ENCODE results near the gene DDC.
"Not testable (repeated sequence)": the region's sequence is repeated elsewhere in the genome, so short reads cannot be mapped to it uniquely, and the experiment has no call there.

DDC gene

DNA sequence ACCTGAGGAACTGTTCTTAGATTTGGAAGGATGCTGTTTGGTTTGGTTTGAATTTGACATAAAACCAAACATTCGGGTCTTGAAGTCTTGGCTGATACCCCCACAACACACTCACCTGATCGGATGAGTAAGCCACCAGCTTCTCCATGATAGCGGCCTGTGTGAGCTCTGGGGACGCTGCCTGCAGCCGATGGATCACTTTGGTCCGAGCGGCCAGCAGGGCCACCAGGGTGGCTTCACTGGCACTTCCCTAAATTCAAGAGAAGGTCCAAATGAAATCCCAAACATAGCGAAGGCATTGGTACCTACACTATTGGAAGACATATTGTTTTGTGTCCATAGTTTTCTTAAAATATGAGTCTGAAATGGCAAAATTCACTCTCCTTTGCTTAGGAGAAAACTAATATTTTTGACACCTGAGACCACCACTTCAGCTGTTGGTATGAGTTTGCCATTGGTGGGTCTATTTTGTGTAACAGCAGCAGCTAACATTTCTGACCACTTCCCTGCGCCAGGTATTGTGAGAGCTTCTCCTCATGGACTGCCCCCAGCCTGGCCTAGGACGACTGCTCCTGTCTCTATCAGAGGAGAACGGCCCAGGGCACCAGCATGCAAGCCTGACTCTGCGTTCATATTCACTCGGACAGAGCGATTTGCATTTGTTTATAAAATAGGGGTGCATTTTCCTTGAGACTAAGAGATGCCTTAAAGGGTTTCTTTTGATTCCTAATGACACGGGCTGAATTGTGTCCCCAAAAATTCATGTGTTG lies 35.9 kb downstream of the DDC start:
- no peak for DNase-seq (ENCODE audit: low read depth in 1 of 2, low spot score in 1 of 2)

DNA sequence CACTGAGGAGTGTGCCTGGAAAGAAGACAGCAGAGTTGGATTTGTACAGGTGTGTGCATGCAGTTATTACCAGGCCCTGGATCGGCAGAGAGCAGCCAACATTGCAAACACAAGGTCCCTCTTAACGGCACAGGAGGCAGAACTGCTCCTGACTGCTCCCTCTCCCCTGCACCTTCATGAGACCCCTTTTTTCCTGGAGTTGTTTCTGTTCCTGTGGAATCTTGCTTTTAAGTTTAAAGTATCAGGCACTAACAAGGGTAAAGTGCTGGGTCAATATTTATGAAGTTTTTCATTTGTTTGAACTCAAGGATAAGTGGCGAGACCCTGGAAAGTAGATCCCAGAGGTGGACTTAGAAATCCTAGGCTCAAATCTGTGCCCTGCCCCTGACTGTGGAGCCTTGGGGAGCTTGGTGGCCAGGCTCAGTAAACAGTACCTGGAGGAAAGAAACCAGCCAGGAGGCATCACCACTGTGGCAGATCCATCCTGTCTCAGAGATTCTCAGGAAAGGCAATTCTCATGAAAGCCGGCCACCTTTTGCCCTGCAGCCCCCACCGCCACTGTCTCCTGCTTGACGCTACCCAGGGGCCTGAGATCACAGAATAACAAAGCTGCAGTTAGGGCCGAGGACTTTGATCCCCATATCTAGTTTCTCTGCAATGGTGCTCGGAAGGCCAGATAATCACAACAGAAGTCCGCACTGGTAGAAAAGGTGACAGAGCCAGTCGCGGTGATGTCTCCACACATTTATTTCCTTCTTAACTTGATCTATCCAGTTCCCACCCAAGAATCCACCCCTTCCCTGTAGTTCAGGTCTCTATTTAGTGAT lies 36.7 kb downstream of the DDC start:
- no peak for DNase-seq (ENCODE audit: low read depth in 1 of 2, low spot score in 1 of 2)

DNA sequence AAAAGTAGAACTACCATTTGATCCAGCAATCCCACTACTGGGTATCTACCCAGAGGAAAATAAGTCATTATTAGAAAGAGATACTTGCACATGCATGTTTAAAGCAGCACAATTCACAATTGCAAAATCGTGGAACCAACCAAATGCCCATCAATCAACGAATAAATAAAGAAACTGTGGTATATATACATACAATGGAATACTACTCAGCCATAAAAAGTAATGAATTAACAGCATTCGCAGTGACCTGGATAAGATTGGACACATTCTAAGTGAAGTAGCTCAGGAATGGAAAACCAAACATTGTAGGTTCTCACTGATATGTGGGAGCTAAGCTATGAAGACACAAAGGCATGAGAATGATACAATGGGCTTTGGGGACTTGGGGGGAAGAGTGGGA lies 45.9 kb downstream of the DDC start:
- DNase-seq (ENCODE audit: low read depth in 1 of 2, low spot score in 1 of 2) = not testable (repeated sequence)

DNA sequence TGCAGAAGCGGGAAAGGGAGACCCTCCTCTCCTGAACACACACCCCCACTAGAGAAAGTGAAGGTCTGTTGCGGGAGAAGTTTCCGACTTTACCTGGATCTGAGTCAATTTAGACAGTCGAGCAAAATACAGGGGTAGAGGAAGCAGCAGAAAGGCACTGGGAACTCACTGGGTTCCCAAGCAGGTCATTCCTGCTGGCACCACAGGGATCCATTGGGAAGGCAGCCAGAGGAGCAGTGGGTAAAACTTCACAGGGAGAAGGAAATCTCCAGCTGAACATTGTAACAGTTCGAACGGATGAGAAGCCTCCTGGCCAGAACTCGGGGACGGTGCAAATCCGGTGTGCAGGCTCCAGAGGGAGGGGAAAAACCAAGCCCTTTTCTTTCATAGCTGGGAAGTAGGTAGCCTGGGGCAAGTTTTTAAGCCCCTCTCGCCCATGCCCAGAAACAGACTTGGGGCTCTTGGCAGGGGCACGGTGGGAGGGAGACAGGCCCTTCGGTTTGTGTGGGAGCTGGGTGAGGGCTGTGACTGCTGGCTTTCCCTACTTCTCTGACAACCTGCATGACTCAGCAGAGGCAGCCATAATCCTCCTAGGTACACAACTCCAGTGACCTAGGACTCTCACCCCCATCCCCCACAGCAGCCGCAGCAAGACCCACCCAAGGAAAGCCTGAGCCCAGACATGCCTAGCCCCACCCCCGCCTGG lies 51.9 kb downstream of the DDC start:
- no peak for DNase-seq (ENCODE audit: low read depth in 1 of 2, low spot score in 1 of 2)

DNA sequence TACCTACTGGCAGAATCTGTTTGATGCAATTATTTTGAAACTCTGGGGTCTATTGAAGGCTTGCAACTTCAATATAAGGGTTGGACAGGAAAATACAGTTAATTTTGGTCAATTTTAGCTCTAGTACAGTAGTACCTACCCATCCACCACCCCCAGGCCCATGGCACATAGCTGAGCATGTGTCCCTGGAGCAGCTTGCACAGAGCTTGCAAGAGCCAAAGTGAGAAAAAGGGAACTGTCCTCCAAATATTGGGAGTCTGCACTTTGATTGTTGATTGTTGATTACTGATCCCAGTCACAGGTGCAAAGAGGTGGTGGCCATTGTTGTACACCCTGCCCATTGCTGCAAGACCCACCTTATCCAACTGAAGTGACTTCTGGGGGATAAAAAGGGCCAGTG lies 52.8 kb downstream of the DDC start:
- no peak for DNase-seq (ENCODE audit: low read depth in 1 of 2, low spot score in 1 of 2)

DNA sequence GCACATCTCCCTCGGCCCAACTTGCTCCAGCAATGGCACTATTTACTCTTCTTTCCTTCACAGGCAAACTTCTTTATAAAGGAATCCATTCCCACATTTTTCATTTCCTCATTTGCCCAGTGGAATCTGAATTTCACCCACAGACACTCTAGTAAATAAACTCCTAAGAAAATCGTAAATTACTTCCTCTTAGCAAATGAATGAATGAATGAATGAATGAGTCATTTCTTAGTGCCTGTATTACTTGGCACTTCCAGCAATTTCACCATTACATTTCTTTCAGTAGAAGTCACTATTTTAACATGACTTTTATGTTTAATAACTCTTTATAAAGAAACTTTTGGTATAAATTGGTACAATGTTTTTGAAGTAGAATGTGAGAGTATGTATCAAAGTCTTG lies 55.7 kb downstream of the DDC start:
- no peak for DNase-seq (ENCODE audit: low read depth in 1 of 2, low spot score in 1 of 2)

DNA sequence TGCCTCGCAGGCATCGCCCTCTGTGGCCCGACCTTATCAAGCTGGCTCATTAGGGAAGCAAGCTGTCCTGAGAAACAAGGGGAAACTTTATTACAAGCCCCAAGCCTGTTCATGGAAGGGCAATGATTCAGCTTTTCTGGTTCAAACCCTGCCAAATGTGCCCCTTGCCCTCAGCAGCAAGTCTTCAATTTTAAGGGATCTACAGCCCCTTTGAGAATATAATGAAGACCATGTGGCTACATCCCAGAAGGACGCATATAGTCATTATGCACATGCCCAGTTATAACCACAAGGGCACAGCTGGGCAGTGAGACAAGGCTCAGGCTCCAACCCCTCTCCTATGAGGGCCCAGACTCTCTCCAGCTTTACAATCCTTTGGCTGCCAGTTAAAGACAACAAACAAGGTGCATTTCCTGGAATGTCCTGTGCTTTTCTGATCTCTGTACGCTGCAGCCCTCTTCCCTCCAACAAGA lies 56.7 kb downstream of the DDC start:
- no peak for DNase-seq (ENCODE audit: low read depth in 1 of 2, low spot score in 1 of 2)

DNA sequence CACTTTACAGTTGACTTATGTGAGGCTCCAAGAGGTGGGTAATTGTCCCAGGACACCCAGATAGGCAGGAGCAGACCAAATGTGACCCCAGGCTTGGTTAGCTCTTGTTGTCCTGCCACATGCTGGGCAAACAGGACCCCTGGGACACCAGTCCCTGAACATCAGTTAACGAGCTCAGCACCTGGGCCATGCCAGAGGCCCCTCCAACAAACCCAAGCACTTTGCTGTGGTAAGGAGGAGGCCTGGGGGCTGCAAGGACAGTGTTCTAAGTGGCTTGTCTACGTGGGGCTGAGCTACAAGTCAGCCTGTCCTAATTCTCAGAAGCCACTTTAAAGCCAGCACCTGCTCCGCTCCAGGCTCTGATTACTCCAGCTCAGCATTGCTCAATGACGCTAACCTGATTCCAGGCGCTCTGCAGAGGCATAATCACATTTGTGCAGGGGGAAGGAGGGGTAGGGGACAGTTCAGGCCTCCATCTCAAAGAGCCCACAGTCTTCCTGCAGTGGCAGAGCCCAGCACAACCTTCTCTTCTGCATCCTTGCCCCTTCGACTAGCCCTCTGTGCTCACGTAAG lies 57.2 kb downstream of the DDC start:
- no peak for DNase-seq (ENCODE audit: low read depth in 1 of 2, low spot score in 1 of 2)

DNA sequence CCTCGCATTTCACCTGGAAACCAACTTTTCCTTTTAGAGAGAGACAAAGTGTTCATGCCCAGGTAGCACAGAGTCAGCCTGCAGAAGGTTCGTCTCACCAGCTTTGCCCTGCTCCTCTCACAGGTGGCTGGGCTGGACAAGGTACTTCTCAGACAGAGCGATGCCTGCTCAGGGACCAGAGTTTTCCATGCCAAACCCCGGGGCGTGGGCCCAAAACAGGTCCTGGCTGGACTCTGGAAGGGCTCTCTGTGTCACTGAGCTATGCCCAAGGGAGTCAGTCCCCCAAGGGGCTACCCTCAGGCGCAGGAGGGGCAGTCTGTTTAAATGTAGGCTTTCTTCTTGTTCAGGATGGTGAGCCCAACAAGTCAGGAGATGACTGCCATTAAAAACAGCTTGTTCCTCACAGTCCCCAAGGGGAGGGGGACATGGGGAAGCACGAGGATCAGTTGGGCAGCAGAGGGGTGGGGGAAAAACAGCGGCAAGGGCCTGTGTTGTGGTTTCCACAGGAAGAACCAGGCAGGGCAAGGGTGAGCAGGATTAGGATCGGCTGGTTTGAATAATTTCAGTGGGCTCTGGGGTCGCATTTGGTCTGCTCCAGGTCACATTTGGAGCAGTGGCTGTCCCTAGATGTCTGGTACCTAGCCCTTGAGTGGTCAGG lies 59.5 kb downstream of the DDC start:
- no peak for DNase-seq (ENCODE audit: low read depth in 1 of 2, low spot score in 1 of 2)

DNA sequence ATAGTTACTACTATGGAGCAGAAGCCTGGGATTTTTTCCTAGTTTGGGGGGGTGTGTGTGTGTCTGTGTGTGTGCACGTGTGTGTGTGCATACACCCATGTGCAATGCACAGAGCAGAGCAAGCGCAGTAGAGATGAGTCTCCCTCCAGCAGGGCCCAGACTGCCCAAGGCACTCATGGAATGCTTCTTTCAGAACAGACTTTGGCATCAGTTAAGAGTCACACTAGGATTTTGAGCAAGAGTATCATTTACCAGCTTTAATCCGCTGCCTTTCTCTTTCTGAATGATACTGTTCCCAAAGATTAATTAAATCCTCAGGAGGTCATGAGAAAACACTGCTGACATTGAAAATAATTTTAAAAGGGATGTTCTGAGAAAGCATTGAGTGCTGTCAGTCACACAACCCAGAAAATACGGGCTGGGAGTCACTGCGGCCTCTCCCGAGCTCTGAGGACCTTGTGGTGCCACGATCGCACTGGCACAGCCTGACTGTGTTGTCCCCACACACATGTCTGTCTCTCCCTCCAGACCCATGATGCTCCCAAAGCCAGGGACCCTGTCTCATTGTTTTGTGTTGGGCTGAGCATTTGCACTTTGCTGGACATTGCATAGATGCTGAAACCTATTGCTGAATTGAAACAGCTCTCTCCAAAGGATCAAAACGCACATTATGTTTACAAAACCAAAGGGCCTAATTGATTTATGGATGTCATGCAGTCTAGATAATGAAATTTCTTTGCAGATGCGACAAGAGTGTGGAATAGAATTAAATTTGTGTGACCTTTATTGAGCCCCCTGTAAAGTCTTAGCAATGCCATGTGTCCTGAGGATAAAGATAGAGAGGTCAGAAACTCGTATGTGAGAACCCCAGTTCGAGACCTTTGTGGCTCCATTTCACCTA lies 60.3 kb downstream of the DDC start:
- DNase-seq (ENCODE audit: low read depth in 1 of 2, low spot score in 1 of 2) = no peak

DNA sequence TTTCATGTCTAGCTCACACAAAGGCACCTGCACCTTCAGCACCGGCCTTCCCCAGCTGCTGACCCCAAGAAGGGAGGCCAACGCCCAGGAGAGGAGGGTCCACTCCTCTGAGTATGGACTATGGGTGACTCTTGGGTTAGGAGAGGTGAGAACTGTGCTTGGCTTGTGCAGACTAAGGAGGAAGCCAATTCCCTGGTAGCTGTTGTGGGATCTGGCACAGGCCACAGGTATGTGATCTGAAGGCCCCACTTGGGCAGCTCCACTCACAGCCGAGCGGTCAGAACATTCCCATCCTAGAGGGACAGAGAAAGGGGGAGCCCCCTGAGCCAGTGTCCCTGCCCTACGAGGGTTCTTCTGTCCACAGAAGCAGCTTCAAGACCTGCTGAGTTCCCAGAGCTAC lies 62.3 kb downstream of the DDC start:
- no peak for DNase-seq (ENCODE audit: low read depth in 1 of 2, low spot score in 1 of 2)

DNA sequence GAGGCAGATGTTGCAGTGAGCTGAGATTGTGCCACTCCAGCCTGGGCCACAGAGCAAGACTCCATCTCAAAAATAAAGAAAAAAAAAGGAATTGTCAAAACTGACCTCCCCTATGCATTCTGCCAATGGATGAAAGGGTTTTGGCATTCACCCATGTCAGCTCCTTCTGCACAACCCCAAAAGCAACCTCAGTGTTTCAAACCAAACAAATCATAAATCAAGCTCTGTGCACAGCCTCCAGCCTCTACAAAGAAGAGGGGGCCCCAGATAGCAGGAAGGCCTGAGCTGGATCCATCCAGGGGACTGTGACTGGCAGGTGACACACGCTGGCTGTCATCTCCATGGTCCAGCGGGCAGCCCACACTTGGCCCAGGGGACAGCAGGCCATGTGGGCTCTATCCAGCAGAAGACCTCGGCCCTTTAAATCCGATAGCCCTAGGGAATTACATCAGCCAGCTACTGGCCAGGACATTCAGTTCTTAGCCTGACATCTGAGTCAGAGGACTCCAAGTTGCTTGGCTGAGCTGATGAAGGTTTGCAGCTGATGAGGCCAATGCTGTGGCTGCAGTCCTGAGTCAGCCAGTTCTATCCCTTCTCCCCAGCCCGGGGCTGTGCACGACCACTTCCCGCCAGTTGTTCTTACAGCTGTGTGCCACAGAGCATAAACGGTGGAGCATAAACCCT lies 63.1 kb downstream of the DDC start:
- DNase-seq (ENCODE audit: low read depth in 1 of 2, low spot score in 1 of 2) = no peak

DNA sequence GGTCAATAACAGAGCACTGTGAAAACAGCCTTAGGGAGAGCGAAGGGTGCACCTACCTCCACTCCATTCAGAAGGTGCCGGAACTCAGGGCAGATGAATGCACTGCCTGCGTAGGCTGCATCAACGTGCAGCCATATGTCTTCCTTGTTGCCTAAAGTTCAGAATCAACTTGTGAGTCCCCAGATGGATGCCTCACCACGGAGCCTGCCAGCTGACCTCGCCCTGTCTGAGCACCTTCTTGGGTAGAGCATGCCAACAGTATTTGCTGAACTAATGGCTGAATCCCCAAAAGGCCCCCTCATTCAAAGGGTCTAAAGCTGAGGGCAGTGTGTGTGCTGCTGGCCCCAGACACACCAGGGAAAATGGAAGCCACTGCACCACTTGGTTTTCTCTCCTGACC lies 66.1 kb downstream of the DDC start:
- no peak for DNase-seq (ENCODE audit: low read depth in 1 of 2, low spot score in 1 of 2)

DNA sequence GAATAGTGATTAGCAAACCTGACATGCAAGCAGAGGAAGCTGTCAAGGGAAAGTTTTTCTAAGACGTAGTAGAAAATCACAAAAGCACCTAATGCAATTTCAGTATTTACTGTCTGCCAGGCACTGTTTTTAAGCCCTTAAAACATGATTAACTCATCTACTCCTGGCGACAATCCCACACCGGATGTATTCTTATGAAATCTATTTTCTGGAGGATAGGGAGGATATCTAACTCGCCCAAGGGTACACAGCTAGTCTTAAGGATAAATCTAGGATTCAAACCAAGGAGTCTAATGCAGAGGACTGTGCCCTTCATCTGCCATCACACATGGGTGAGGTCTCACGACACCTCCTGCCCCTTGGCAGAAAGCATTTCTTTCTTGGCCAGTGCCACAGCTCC lies 67.2 kb downstream of the DDC start:
- no peak for DNase-seq (ENCODE audit: low read depth in 1 of 2, low spot score in 1 of 2)

DNA sequence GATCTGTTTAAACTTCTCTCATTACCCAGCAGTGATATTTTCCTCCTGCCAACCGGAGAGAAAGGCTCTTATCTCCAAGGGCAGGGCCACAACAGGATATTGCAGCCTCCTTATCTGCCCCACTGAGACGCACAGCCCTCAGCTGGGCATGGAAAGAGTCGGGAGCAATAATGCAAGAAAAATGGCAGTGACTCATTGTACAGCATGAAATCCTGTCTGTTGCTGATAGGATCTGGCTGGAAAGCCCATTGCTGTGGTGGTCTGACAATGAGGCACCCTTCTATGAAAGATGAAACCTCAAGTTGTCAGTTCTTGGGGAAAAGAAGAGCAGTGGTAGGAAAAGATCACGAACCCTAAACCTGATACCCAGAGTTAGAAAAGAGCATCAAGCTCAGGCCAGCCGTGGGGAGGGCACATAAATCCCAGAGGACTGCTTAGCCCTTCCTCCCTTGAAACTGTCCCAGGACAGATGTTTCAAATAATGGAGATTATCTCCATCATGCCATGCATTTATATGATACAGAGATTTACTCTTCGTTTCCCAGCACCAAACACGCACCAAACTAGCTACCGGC lies 68.0 kb downstream of the DDC start:
- no peak for DNase-seq (ENCODE audit: low read depth in 1 of 2, low spot score in 1 of 2)

DNA sequence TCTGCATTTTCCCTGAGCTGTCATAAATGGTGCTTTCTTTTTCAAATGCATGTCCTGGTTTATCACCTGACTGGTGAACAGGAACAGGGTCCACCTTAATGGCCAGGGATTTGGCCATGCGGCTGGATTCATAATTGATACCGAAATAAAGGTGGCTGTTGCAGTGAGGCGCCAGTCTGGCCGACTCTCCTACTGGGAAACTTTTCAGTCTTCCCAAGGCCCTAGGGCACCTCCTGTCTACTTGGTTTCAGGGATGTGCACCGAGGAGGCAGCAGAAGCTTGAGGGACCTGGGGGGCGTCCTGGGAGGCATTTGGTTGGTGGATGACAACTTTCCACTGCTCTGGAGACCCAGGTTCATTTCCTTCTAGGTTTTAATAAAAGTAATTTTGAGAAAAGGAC lies 68.6 kb downstream of the DDC start:
- no peak for DNase-seq (ENCODE audit: low read depth in 1 of 2, low spot score in 1 of 2)

DNA sequence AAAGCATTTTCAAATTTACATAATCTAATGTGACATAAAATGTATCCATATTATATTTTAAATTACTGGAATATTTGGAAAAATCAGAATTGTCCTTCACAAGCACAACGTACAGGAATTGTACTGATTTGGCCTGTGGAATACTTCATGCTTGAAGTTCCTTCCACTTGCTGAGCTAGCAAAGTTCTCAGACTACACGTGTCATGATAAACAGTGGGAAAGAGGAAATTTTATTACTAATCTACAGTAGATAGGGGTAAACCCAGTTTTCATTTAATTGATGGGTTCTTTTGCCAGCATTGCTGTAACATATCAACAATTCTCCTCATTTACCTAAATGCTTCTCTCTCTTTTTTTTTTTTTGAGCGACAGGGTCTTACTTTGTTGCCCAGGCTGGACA lies 69.5 kb downstream of the DDC start:
- no peak for DNase-seq (ENCODE audit: low read depth in 1 of 2, low spot score in 1 of 2)

DNA sequence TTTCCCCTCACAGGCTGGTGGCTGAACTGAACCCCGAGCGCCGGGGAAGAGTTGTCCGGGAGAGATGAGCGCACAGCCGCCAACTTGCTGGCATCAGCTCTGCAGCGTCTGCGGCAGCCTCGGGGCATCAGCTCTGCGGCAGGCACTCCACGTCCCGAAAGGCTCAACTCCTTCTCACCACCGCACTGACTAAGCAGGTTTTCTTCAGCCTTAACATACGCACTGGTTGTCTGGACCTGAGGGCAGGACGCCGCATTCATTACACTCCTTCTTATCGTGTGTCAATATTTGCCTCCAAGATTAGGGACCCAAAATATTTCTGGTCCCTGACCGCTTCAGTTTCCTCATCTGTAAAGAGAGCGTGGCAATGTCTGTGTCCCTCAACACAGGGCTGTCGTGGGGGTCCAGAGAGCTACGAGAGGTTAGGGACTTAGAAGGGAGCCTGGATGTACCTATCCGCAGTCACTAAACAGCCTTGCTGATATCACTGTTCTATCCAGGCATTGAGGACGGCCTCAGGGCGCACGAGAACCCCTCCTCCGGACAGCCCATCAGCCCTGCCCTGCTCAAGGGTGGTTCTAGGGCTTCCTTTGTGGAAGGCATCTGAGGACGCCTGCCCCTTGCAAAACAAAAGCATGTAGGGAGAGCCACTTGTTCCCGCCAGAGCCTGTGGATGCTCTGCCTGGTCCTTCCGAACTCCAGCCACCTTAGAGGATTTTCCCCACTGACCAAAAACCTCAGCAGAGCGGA lies 72.3 kb downstream of the DDC start:
- DNase-seq (ENCODE audit: low read depth in 1 of 2, low spot score in 1 of 2) = no peak
